Ascending aorta (tissue), 2 donors: ENCODE data around the gene ADAM30. TPM values are rescaled to one million over a fixed set of nuclear protein-coding genes. Genes with fewer than 3 reads are reported as not detected.

ENCODE experiments used
- DNase-seq, 2 donors: peaks; one replicate each; pipeline ENCODE4 v3.0.0-alpha.2; 2019; ENCODE audit warnings: low spot score in 2 of 2
- H3K27ac ChIP-seq, 2 donors: fragments of 200-600 bp; sonication (generic); one replicate each; pipeline ENCODE4 v1.5.1; 2016 to 2017; ENCODE audit warnings: mild to moderate bottlenecking in 1 of 2
- H3K27me3 ChIP-seq: fragments of 200-600 bp; sonication (generic); one replicate; pipeline ENCODE4 v1.5.1; 2017
- H3K36me3 ChIP-seq, 2 donors: fragments of 200-600 bp; sonication (generic); one replicate each; pipeline ENCODE4 v1.5.1; 2016
- H3K4me1 ChIP-seq, 2 donors: fragments of 200-600 bp; sonication (generic); one replicate each; pipeline ENCODE4 v1.5.1; 2016 to 2017; ENCODE audit warnings: mild to moderate bottlenecking in 1 of 2
- H3K4me3 ChIP-seq, 2 donors: fragments of 200-600 bp; sonication (generic); one replicate each; pipeline ENCODE4 v1.5.1; 2016 to 2017; ENCODE audit warnings: mild to moderate bottlenecking in 1 of 2
- H3K9me3 ChIP-seq, 2 donors: fragments of 200-600 bp; sonication (generic); one replicate each; pipeline ENCODE4 v1.5.1; 2016
- intact Hi-C: fragments of 100-400 bp; cut with DNase I; formaldehyde crosslinking; loops from one replicate; pipeline ENCODE4 v1.15.1; 2023
- total RNA-seq: library from RNA; depleted of rRNA; stranded (reverse); fragments of >200 nt; gene quantifications from one replicate; pipeline ENCODE4 v1.1.0, GENCODE V29; 2016
- TF ChIP-seq, protein P1 (sequence below), 3 experiments: fragments of 200-600 bp in 2 of 3; fragments of 450-650 bp in 1 of 3; sonication (generic) in 2 of 3; IDR thresholded peaks; one replicate each; pipeline ENCODE4 v1.5.1; 2016 to 2019; ENCODE audit warnings: antibody characterized with exemption in 3 of 3, mild to moderate bottlenecking in 1 of 3, moderate library complexity in 1 of 3

The ADAM30 gene
- total RNA-seq, 1 donor from 2014 or later = not detected

DNA sequence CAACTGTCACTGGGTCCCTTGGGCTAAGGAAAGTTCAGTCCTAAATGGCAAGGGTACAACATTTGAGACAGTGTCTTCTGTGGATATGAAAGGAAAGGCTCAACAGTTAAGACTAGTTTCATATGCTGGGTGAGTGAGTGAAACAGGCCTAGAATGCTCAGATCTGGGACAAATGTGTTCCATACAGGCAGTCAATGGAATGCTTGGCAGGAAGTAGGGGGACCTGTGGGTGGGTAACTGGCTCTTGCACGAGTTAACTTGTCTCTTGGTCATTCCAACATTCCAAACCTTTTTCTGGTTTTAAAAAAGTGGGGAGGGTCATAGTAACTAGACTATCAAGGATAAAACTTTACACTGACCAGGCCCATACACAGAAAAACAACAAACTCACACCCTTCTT is 17.8 kb upstream of the ADAM30 start:
- H3K27me3 ChIP-seq = no peaks in the 10 kb centered on the region
- no peak overlapping the region for H3K27ac ChIP-seq
- no peaks in the 10 kb centered on the region for H3K4me1 ChIP-seq
- DNase-seq = no peak
- intact Hi-C loops = no loop called here
- peaks cover 49 to 60% of the 10 kb centered on the region in 2 donors for H3K36me3 ChIP-seq
- TF ChIP-seq, protein P1, sequence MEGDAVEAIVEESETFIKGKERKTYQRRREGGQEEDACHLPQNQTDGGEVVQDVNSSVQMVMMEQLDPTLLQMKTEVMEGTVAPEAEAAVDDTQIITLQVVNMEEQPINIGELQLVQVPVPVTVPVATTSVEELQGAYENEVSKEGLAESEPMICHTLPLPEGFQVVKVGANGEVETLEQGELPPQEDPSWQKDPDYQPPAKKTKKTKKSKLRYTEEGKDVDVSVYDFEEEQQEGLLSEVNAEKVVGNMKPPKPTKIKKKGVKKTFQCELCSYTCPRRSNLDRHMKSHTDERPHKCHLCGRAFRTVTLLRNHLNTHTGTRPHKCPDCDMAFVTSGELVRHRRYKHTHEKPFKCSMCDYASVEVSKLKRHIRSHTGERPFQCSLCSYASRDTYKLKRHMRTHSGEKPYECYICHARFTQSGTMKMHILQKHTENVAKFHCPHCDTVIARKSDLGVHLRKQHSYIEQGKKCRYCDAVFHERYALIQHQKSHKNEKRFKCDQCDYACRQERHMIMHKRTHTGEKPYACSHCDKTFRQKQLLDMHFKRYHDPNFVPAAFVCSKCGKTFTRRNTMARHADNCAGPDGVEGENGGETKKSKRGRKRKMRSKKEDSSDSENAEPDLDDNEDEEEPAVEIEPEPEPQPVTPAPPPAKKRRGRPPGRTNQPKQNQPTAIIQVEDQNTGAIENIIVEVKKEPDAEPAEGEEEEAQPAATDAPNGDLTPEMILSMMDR (IDR thresholded peaks at IDR 0.05) = no peak
- no peak overlapping the region for H3K4me3 ChIP-seq
- H3K9me3 ChIP-seq = no peaks in the 10 kb centered on the region

- Histone ChIP-seq H3K9me3 (no peaks in the 10 kb centered on the region), H3K4me1 (no peaks in the 10 kb centered on the region), H3K27me3 (no peaks in the 10 kb centered on the region), H3K36me3 (peaks cover 43 to 49% of the 10 kb centered on the region in 2 donors), H3K4me3 (no peak overlapping the region), H3K27ac (no peak overlapping the region)
- DNase-seq = no peak
- intact Hi-C loops = no loop called here
- TF ChIP-seq, protein P1 (IDR thresholded peaks at IDR 0.05) = no peak
Measured at GRCh38 chr1:119912963-119913362, 16.6 kb upstream of the ADAM30 start.

DNA sequence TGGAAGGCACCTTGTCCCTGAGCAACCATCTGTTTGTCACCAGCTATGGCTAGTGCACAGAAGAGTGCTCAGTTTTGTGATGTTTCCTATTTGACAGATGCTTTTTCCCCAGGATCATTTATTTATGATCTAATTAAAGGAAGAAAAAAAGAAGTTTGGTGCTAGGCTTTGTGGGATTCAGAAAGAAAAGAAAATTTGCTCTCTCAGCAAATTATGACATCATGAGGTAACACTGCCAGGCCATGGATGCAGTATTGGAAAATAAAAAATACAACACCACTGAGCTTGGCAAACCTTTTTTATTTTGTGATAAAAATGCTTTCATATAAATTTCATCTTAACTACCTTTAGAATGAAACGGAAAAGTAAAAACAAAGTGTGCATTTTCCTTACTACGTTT is 15.5 kb upstream of the ADAM30 start:
- no peak for DNase-seq
- Histone ChIP-seq H3K4me3 (no peak overlapping the region), H3K4me1 (no peaks in the 10 kb centered on the region), H3K9me3 (no peaks in the 10 kb centered on the region), H3K27ac (no peak overlapping the region), H3K27me3 (no peaks in the 10 kb centered on the region), H3K36me3 (peaks cover 34 to 38% of the 10 kb centered on the region in 2 donors)
- TF ChIP-seq, protein P1 (IDR thresholded peaks at IDR 0.05) = no peak
- intact Hi-C loops = no loop called here

DNA sequence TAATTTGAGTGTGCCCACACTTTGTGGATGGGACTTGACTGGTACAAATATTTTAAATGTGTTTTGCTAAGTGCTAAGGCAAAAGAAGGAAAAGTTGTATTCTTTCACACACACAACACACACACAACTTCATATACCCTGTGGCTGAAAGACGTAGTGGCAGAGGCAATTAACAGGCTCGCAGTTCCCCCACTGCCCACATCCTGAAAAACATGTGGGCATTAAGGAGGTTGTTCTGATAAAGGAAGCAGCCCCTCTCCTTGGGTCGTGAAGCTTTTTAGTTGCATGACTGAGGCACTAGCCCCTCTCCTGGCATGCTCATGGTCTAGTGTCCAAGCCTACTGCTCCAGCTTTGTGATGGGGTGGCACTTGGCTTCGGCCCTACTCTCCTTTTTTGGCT is 14.3 kb upstream of the ADAM30 start:
- no peak overlapping the region for H3K4me3 ChIP-seq
- no peak overlapping the region for H3K27ac ChIP-seq
- no peaks in the 10 kb centered on the region for H3K4me1 ChIP-seq
- peaks cover 24 to 26% of the 10 kb centered on the region in 2 donors for H3K36me3 ChIP-seq
- intact Hi-C loops = no loop called here
- no peak for DNase-seq
- H3K9me3 ChIP-seq = no peaks in the 10 kb centered on the region
- H3K27me3 ChIP-seq = no peaks in the 10 kb centered on the region
- TF ChIP-seq, protein P1 (IDR thresholded peaks at IDR 0.05) = no peak

- no peak overlapping the region for H3K27ac ChIP-seq
- intact Hi-C loops = no loop called here
Measured at GRCh38 chr1:119909890-119910596, 13.7 kb upstream of the ADAM30 start.

More at GRCh38 chr1:119909890-119910596, 13.7 kb upstream of the ADAM30 start:
- Histone ChIP-seq H3K4me3 (no peak overlapping the region), H3K27me3 (no peaks in the 10 kb centered on the region), H3K9me3 (peaks cover 0 to 2% of the 10 kb centered on the region in 2 donors), H3K4me1 (no peaks in the 10 kb centered on the region), H3K36me3 (peaks cover 18 to 20% of the 10 kb centered on the region in 2 donors)
- TF ChIP-seq, protein P1 (IDR thresholded peaks at IDR 0.05) = no peak
- DNase-seq = no peak
